OCI-M1 (cell line): Measurements from ENCODE around the gene GRK3.
A peak's percentile ranks its signal among the peaks of the same experiment; 100 is the strongest.
"Not testable (repeated sequence)": the region's sequence is repeated elsewhere in the genome, so short reads cannot be mapped to it uniquely, and the experiment has no call there.

ENCODE experiments used
- DNase-seq: peaks from one replicate; lab custom pipeline; 2025; lab: John Stamatoyannopoulos, UW

Gene GRK3

DNA sequence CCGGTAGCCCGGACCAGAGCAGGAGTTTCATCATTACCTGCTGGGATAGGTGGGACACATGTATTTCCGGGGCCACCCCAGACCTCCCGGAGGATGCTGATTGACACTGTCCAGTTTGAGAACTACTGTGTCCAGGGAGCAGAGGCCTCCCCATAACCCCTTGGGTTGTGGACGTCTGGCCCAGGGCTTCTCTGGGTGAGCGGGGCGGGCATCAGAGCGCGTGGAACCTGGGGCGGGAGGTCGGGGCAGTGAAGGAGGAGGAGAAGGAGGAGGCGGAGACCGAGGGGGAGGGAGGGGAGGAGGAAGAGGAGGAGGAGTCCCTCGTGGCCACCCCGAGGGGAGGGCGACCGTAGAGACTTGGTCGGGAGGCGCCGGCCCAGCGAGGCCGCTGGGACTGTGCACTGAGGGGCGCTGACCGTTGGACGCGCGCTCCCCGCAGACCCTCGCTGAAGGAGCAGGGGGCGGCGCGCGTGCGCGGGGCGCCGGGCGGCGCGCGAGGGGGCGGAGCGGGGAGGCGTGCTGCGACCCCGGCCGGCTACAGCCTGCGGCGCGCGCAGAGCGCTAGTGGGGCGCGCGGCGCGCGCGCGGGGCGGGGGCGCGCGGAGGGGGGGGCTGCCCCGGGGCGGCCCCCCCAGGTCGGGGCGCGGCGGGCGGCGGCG lies at the start of gene GRK3:
GRK3 (plus strand) TSS at position 356 of the 659 bp plus-strand sequence. CDS start 366 bp downstream, outside the sequence.
- DNase-seq, result peak; percentile 93

GRCh38 chr22:25518000-25518663 lies 46.3 kb upstream of the GRK3 start:
- DNase-seq, result no peak

DNA sequence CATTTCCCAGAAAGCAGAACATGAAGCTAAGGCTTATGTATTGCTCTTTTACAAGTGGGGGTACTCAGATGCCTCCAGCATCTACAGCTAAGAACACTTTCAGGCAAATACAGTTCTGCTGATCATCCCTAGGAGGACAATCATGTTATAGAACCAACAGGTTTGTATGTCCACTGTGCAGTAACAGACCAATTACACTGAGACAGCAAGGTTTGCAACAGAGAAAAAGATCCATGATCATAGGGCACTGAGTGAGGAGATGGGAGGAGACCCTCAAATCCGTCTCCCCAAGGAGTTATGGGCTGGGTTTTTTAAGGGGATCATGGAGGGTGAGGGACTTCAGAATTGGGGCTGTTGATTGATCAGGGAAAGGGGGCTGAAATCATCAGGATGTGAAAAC lies 39.1 kb upstream of the GRK3 start:
- no peak for DNase-seq

- DNase-seq, result not testable (repeated sequence)
Observed at GRCh38 chr22:25525804-25526584, 38.5 kb upstream of the GRK3 start.

DNA sequence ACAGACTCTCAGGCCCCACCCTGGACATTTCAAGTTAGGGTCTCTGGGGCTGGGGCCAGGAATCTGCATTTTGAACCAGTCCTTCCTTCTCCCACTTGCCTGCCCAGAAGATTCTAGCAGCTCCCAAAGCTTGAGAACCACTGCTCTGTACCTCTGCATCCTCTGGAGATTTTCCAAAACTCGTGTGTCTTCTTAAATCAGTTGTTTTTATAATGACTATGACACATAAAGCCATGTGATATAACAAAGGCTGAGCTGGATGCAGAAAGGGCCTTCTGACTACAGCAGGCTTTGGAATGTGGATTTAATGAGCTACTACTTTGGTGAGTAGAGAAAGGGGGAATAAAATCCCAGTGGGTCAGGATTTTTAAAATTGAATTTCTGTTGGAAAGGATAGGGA lies 37.5 kb upstream of the GRK3 start:
- DNase-seq, result not testable (repeated sequence)

- not testable (repeated sequence) for DNase-seq
Observed at GRCh38 chr22:25528068-25528467, 36.4 kb upstream of the GRK3 start.

GRCh38 chr22:25529059-25529458 lies 35.4 kb upstream of the GRK3 start:
- DNase-seq, result not testable (repeated sequence)

GRCh38 chr22:25529541-25530137 lies 34.8 kb upstream of the GRK3 start:
- not testable (repeated sequence) for DNase-seq

DNA sequence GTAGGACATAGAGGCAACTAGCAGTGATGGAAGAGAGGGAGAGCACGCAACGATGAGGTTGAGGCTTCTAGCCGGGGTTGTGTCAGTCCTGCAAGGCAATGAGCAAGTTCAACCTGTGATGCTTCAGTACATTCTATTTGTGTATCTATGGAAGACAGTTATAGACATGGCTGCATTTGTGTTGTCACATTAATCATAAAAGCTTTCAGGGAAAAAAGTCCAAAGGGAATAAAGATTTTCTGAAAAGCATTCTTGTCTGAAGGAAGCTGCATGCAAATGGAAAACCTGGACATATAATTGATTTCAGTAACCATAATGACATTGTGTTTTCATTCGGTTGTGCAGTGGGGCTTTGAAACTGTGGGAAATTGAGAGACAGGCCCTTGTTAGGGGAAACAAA lies 32.8 kb upstream of the GRK3 start:
- DNase-seq, result not testable (repeated sequence)

DNA sequence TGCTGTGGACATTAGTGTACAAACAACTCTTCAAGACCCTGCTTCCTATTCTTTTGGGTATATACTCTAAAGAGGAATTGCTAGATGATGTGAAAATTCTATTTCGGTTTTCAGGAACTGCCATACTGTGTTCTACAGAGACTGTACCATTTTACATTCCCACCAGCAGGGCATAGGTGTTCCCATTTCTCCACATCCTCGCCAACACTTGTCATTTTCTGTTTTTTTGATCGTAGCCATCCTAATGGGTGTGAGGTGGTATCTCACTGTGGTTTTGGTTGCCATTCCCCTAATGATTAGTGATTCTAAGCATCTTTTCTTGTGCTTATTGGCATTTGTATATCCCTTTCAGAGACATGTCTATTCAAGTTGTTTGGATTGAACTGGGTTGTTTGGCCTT lies 29.8 kb upstream of the GRK3 start:
- no peak for DNase-seq

GRCh38 chr22:25536589-25536988 lies 27.9 kb upstream of the GRK3 start:
- no peak for DNase-seq

GRCh38 chr22:25540166-25540907 lies 24.1 kb upstream of the GRK3 start:
- DNase-seq, result no peak

DNA sequence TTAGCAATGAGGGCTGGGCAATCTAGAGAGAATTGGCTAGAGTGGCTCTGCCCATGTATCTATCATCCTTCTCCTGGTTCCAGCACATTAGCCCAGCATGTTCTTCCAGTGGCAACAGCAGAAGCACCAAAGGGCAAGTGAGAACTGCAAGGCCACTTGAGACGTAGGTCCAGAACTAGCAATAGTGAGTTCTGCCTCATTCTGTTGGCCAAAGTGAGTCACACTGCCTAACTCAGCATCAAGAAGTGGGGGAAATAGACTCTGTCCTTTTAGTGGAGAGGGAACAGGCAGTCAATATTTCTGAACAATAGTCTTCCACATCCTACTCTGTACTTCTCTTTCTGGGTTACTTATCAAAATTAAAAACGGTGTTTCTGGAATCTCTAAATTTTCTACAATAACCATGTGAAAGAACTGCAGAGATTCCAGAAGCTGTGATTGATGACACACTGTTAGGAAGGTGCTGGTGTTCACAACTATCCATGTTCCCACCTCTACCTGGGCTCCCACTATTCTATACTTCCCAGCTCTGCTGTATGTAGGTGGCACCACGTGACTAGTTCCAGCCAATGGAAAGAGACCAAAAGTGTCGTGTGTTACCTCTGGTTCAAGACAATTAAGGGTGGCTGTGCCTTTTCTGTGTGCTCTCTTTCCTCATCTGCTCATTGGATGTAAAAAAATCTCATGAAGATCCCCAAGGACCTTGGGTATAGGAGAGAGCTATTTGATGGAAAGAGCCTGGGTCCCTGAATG lies 23.4 kb upstream of the GRK3 start:
- DNase-seq, result no peak

DNA sequence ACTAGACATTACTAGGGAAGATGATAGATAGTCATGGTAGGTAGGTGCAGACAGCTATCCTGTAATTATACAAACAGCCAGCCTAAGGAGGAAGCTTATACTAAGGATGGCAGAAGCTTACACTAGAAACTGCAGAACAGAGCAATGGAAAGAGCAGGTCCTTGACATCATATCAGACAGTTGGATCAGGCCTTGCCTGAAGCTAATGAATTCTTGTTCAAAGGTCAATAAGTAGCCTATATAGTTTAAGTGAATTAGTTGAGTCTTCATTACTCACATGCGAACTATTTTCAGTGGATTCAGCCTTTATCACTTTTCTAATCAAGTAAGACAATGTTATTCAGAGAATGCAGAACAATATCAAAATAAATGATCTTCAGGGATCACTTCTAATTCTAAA lies 22.3 kb upstream of the GRK3 start:
- no peak for DNase-seq

DNA sequence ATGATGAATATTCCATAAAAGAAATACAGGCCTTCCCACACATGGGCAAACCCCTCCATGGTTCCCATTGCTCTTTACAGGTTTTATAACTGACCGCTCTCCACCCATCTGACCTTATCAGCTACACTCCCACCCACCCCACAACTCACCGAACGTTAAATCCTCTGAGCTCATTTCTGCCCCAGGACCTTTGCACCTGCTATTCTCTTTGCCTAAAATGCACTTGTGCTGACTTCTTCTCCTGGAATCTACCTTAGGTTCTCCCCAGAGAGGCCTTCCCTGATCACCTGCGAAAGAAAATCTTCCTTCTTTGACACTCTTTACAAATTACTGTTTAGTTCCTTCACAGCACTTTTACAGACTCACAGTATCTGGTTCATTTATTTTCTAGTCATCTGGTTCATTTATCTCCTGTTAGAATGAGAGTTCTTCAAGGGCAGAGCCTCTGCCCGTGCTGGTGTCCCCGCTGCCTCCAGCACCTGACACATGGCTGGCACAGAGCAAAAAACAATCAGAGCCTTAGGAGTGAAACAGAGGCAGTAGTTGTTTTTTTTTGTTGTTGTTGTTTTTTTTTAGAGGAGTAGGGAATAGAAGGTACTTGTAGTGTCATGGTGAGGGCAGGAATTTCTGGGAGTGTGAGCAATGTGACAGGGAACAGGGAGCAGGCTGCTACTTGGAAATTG lies 21.6 kb upstream of the GRK3 start:
- DNase-seq, result no peak

DNA sequence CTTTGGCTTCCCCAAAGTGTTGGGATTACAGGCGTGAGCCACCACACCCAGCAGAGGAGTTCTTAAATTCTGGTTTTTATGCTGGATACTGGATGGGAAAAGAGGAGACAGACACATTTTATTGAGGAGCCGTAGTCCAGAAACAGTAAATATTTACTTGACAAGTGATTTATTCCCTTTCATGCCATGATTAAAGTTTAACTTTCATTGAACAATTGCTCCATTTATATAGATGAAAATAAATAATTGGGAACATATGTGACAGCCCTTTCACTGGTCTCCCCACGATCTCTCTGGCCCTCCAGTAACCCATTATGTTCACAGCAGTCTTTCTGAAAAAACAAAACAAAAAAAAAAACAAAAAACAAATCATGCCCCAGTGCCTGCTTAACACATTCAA lies 19.3 kb upstream of the GRK3 start:
- no peak for DNase-seq

DNA sequence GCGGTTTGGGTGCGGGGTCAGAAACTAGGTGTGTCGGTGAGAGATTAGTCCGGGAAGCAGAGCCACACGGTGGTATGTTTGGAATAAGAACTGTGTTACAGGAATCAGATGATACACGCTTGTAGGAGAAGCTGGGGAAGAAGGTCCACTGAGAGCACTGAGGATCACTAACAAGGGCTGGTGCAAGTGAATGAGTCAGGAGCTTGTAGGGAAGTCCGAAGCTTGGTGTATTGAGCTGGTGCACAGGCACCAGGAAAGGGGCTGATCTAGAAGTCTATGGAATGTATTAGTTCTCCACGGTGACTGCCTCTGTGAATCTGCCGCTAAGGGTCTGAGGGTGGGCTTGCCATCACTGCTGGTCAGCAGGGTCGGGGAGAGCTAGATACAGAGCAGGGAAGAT lies 18.8 kb upstream of the GRK3 start:
- no peak for DNase-seq

DNA sequence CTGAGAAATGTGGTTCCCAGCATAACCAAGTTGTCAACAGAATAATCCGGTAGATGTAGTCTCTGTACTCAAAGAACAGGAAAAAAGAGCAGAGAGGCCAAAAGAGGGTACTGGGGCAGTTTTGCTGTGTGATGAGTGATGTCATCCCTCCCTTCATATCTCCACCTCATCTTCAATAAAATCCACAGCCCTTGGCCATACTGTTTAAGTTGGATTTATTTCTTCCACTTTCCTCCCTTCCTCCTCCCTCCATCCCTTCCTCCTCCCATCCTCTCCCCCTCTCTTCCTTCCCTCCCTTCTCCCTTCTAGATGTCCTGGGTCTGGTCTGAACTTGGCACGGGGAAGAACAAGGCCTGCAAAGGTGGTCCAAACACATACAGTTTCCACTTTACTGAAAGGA lies 18.2 kb upstream of the GRK3 start:
- peak; percentile 30 for DNase-seq

DNA sequence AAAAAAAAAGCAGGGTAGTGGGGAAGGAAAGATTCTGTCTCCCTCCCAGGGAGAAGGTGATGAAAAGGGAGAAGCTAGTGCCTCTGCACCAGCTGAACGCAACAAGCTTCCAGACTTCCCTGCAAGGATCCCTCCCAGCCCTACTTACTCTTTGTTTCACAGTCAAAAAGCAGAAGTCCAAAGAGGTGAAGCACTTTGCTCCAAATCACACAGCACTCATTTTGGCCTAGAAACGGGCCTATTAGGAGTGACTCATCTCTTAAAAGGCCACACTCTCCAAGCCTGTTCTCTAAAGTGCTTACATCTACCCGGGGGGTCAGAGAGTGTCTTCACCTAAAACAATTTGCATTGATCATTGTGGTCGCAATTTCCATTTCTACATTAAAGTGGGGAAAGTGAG lies 17.7 kb upstream of the GRK3 start:
- peak; percentile 78 for DNase-seq

GRCh38 chr22:25548866-25549464 lies 15.5 kb upstream of the GRK3 start:
- DNase-seq, result peak; percentile 63
